Cardiac fibroblast (primary cell): ENCODE data around the gene OR4Q2.

ENCODE experiments used
- DNase-seq, 2 donors: peaks; one replicate each; pipeline versions ENCODE4 v3.0.0 to v3.0.0-alpha.2; 2010; ENCODE audit warnings: low read depth in 2 of 2
- H3K4me3 ChIP-seq, 2 donors: replicated peaks in 1 of 2; 1 replicate in 1 of 2; 2 replicates in 1 of 2; pipeline ENCODE4 v1.5.1; 2011; ENCODE audit warnings: low read depth in 2 of 2, low read length in 2 of 2, mild to moderate bottlenecking in 2 of 2, moderate library complexity in 1 of 2
- TF ChIP-seq, protein P1 (sequence below): IDR thresholded peaks from one replicate; pipeline ENCODE4 v1.5.1; 2011; ENCODE audit warnings: low read depth, mild to moderate bottlenecking, low read length, inconsistent platforms

The OR4Q2 gene

DNA sequence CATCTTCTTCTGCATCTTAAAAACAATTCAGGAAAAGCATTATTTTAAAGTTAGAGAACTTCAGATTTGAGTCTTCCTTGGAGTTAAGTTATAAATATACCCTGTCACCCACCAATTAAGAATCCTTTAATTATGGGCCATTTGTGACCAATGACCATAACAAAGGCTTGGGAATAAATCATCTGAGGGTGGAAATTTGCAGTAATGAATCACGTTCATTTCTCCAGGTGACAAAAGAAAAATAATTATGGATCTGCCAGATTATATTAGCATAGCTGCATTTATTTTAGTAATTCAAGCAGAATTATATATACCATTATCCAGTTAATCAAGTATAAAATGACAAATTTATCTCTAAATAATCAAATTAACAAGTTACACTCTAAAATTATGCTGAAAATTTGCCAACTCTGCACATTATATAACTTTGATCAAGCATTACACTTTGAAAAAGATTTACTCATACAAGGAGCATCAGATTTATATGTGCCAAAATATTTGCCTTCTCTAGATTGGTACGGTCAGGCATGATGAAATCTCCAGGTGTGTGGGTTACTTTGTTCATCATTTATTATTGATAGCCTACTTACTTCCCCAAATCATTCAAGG lies 17.4 kb downstream of the OR4Q2 start, which contains the start of gene OR4K14:
Gene OR4K14, minus strand, starts transcription at position 51 of the 609 bp plus-strand sequence. CDS start 4,114 bp downstream, outside the sequence.
- DNase-seq: no peak
- TF ChIP-seq, protein P1, sequence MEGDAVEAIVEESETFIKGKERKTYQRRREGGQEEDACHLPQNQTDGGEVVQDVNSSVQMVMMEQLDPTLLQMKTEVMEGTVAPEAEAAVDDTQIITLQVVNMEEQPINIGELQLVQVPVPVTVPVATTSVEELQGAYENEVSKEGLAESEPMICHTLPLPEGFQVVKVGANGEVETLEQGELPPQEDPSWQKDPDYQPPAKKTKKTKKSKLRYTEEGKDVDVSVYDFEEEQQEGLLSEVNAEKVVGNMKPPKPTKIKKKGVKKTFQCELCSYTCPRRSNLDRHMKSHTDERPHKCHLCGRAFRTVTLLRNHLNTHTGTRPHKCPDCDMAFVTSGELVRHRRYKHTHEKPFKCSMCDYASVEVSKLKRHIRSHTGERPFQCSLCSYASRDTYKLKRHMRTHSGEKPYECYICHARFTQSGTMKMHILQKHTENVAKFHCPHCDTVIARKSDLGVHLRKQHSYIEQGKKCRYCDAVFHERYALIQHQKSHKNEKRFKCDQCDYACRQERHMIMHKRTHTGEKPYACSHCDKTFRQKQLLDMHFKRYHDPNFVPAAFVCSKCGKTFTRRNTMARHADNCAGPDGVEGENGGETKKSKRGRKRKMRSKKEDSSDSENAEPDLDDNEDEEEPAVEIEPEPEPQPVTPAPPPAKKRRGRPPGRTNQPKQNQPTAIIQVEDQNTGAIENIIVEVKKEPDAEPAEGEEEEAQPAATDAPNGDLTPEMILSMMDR: no peak
- no peak within 1 kb of the TSS for H3K4me3 ChIP-seq

DNA sequence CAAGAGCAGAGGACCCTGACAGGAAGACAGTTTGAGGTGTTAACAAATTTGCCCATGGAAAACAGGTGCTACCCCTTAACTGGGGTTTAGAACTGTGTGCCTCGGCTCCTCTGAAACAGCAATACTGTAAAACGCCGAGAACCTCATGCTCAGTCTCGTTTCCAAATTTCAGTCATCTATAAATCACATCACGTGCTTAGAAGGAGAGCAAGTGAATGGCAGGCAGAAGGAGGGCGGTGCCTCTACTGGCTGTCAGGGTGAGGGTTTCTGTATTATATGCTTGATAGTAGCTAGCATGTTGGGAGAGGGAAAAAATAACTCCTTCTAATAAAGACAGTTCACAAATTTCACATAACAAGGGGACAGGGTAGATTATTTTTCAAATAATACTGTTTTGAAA lies 29.1 kb downstream of the OR4Q2 start:
- no peak overlapping the region for H3K4me3 ChIP-seq
- TF ChIP-seq, protein P1: no peak
- no peak for DNase-seq

DNA sequence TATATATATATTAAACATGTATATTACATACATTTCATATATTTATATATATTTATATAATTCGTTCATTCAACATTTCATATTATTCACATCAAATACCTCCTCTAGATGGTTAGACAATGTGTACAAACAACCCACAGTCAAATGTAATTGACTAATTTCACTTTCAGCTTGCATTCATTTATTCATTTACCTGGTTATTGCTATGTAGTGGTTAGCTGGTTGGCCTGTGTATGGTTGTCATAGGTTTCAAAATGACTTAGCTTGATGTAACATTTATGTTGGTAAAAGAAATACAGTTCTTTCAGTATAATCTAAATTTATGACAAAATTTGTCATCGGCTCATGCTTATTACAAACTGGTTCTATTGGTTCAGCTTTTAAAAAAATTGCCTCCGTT lies 33.5 kb downstream of the OR4Q2 start:
- no peak for DNase-seq
- TF ChIP-seq, protein P1: no peak
- H3K4me3 ChIP-seq: no peak overlapping the region

DNA sequence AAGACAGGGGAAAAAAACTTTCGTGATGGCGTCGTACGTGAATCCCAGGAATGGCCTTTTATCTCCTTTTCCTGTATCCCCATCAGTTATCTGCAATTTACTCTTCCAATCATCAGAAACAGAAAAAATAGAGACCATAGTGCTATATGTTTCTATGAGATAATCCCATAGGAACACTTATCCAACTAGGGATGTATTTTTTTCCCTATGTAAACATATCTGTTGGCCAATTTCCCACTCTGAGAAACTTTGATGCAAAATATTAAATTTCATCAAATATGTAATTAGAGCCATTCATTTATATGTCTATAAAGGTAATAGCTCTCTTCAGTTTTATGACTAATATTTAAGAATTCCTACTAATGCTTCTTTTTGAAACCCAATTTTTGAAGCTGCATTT lies 34.0 kb downstream of the OR4Q2 start, which contains the start of gene OR4K13:
Gene OR4K13, minus strand, starts transcription at position 101 of the 400 bp plus-strand sequence. CDS start 1,280 bp downstream, outside the sequence.
- TF ChIP-seq, protein P1: no peak
- no peak for DNase-seq
- H3K4me3 ChIP-seq: no peak within 1 kb of the TSS

DNA sequence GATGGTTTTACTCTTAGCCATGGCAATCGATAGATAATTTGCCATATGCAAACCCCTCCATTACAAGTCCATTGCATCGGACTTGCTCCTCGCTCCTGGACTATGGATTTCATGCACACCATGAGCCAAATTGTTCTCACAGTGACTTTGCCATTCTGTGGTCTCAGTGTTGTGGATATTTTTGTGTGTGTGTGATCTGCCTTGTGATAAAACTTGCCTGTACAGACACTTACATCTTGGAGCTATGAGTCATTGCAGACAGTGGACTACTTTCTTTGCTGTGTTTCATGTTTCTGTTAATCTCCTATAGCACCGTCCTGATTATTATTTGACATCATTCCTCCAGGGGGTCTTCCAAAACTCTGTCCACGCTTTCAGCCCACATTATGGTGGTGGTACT lies 42.3 kb downstream of the OR4Q2 start:
- H3K4me3 ChIP-seq: no peak overlapping the region
- TF ChIP-seq, protein P1: no peak
- no peak for DNase-seq

DNA sequence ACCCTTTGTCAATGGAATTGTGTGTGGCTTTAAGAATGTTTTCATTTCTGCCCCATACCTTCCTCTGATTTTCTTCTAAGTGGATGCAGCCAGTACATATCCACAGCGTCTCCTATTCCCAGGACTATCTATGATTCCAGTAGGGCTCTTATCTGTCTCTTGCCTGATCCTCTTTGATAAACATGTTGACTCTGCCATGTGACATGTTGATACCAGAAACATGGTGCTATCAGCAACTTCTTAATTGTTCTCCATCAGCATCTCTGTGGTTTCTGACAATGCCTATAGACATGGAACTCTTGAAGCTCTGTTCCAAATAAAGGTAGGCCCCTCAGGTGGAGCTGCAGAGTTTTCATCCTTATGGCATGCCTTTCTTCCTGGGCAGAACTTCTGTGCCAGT lies 46.2 kb downstream of the OR4Q2 start:
- TF ChIP-seq, protein P1: no peak
- DNase-seq: no peak
- H3K4me3 ChIP-seq: no peak overlapping the region
